ENCODE data around the gene SPANXA2. TPM values are rescaled to one million over a fixed set of nuclear protein-coding genes. Genes with fewer than 3 reads are reported as not detected.

SPANXA2 gene
- total and polyA plus RNA-seq, 8 donors, result not detected

DNA sequence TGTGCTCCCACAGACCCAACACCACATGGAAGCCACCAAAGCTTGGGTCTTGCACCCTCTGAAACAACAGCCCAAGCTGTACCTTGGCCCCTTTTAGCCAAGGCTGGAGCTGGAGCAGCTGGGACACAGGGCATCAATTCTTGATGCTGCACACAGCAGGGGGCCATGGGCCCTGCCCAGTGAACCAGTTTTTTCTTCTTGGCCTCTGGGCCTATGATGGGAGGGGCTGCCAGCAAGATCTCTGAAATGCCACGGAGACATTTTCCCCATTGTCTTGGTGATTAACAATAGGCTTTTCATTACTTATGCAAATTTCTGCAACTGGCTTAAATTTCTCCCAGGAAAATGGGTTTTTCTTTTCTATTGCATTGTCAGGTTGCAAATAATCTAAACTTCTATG lies 49.0 kb downstream of the SPANXA2 start:
- H3K4me1 ChIP-seq, result no peaks in the 10 kb centered on the region
- no peak overlapping the region for H3K27ac ChIP-seq
- H3K36me3 ChIP-seq, result no peaks in the 10 kb centered on the region
- H3K4me3 ChIP-seq, result no peak overlapping the region
- H3K27me3 ChIP-seq, result no peaks in the 10 kb centered on the region
- intact Hi-C loops (cut with DNase I; ENCODE audit: low total_unique reads), result no loop called here
- TF ChIP-seq, protein P1, sequence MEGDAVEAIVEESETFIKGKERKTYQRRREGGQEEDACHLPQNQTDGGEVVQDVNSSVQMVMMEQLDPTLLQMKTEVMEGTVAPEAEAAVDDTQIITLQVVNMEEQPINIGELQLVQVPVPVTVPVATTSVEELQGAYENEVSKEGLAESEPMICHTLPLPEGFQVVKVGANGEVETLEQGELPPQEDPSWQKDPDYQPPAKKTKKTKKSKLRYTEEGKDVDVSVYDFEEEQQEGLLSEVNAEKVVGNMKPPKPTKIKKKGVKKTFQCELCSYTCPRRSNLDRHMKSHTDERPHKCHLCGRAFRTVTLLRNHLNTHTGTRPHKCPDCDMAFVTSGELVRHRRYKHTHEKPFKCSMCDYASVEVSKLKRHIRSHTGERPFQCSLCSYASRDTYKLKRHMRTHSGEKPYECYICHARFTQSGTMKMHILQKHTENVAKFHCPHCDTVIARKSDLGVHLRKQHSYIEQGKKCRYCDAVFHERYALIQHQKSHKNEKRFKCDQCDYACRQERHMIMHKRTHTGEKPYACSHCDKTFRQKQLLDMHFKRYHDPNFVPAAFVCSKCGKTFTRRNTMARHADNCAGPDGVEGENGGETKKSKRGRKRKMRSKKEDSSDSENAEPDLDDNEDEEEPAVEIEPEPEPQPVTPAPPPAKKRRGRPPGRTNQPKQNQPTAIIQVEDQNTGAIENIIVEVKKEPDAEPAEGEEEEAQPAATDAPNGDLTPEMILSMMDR (IDR thresholded peaks at IDR 0.05), result no peak
- TF ChIP-seq POLR2A (IDR thresholded peaks at IDR 0.05) (no peak), POLR2AphosphoS5 (IDR thresholded peaks at IDR 0.05) (no peak), EP300 (IDR thresholded peaks at IDR 0.05) (no peak)
- peaks cover 0 to 10% (median 0%) of the 10 kb centered on the region in 4 donors for H3K9me3 ChIP-seq
- 0 to 59% (median 44%) methylated on average over 1 of the region's 1 CpG for WGBS, 5 donors
- no peak for DNase-seq

Other genes with a start within 250 kb of the SPANXA2 start
- not detected for gene SPANXA1, start 5.0 kb upstream of the SPANXA2 start, total RNA-seq
- gene SPANXA1, start 5.0 kb upstream of the SPANXA2 start, polyA plus RNA-seq, result not detected
- gene SPANXD, start 109.0 kb downstream of the SPANXA2 start, total RNA-seq, result not detected
- not detected for gene SPANXD, start 109.0 kb downstream of the SPANXA2 start, polyA plus RNA-seq
- gene MAGEC3, start 248.6 kb downstream of the SPANXA2 start, total RNA-seq, result not detected
- not detected for gene MAGEC3, start 248.6 kb downstream of the SPANXA2 start, polyA plus RNA-seq

Data from stomach (tissue), 9 donors.